Liver (tissue), 9 donors: ENCODE data around the gene PNLIPRP3. TPM values are rescaled to one million over a fixed set of nuclear protein-coding genes. Genes with fewer than 3 reads are reported as not detected.

Experiments used
- DNase-seq: peaks from one replicate; pipeline ENCODE4 v3.0.0-alpha.2; 2017; ENCODE audit warnings: low spot score
- H3K27ac ChIP-seq, 2 donors: one replicate each; pipeline ENCODE4 v1.7.0; 2013; ENCODE audit warnings: inconsistent platforms in 2 of 2, low read length in 2 of 2, control low read depth in 1 of 2, low read depth in 1 of 2, mild to moderate bottlenecking in 1 of 2
- H3K27me3 ChIP-seq, 4 donors: one replicate each; pipeline versions ENCODE4 v1.6.1 to v1.7.0; 2013; ENCODE audit warnings: low read length in 3 of 4, inconsistent platforms in 1 of 4, mild to moderate bottlenecking in 1 of 4, moderate library complexity in 1 of 4; ENCODE audit not compliant: control insufficient read depth in 4 of 4, insufficient read depth in 4 of 4
- H3K36me3 ChIP-seq, 4 donors: one replicate each; pipeline versions ENCODE4 v1.6.1 to v1.7.0; 2013; ENCODE audit warnings: low read length in 3 of 4, mild to moderate bottlenecking in 3 of 4, low read depth in 1 of 4, moderate library complexity in 1 of 4; ENCODE audit not compliant: control insufficient read depth in 4 of 4, insufficient read depth in 3 of 4
- H3K4me1 ChIP-seq, 4 donors: one replicate each; pipeline versions ENCODE4 v1.6.1 to v1.7.0; 2013; ENCODE audit warnings: low read length in 3 of 4, mild to moderate bottlenecking in 3 of 4, moderate library complexity in 1 of 4; ENCODE audit not compliant: control insufficient read depth in 4 of 4, insufficient read depth in 4 of 4
- H3K4me3 ChIP-seq, 3 donors: one replicate each; pipeline versions ENCODE4 v1.6.1 to v1.7.0; 2013; ENCODE audit warnings: low read length in 3 of 3, control low read depth in 1 of 3, low read depth in 1 of 3, mild to moderate bottlenecking in 1 of 3
- H3K9ac ChIP-seq, 2 donors: one replicate each; pipeline ENCODE4 v1.7.0; 2013; ENCODE audit warnings: low read length in 2 of 2, mild to moderate bottlenecking in 2 of 2, moderate library complexity in 2 of 2, control low read depth in 1 of 2, low read depth in 1 of 2
- H3K9me3 ChIP-seq, 4 donors: one replicate each; pipeline versions ENCODE4 v1.6.1 to v1.7.0; 2013; ENCODE audit warnings: low read length in 3 of 4; ENCODE audit not compliant: control insufficient read depth in 4 of 4
- CTCF ChIP-seq: fragments of 150-350 bp; IDR thresholded peaks from 2 replicates; pipeline ENCODE4 v1.5.1; 2017; ENCODE audit warnings: improper control_type of control experiment, low read depth, low read length; ENCODE audit not compliant: missing input control
- EGR1 ChIP-seq, 2 donors: IDR thresholded peaks; 2 replicates each; pipeline ENCODE4 v1.6.1; 2016 to 2018; ENCODE audit warnings: antibody characterized with exemption in 2 of 2, low read depth in 2 of 2
- FOXA1 ChIP-seq: IDR thresholded peaks from 2 replicates; pipeline ENCODE4 v1.6.1; 2016; ENCODE audit warnings: antibody characterized with exemption
- FOXA2 ChIP-seq: IDR thresholded peaks from 2 replicates; pipeline ENCODE4 v1.6.1; 2016; ENCODE audit warnings: antibody characterized with exemption
- GABPA ChIP-seq, 2 donors: IDR thresholded peaks in 1 of 2; conservative IDR thresholded peaks in 1 of 2; 2 replicates each; pipeline ENCODE4 v1.6.1; 2016; ENCODE audit warnings: antibody characterized with exemption in 2 of 2, mild to moderate bottlenecking in 1 of 2, moderate library complexity in 1 of 2
- HNF4A ChIP-seq, 2 donors: conservative IDR thresholded peaks; 2 replicates each; pipeline ENCODE4 v1.6.1; 2016; ENCODE audit warnings: antibody characterized with exemption in 2 of 2, mild to moderate bottlenecking in 2 of 2
- HNF4G ChIP-seq: IDR thresholded peaks from 2 replicates; pipeline ENCODE4 v1.6.1; 2016; ENCODE audit warnings: antibody characterized with exemption
- JUND ChIP-seq, 2 donors: IDR thresholded peaks; 2 replicates each; pipeline ENCODE4 v1.6.1; 2016; ENCODE audit warnings: antibody characterized with exemption in 2 of 2
- MAX ChIP-seq: IDR thresholded peaks from 2 replicates; pipeline ENCODE4 v1.6.1; 2016; ENCODE audit warnings: antibody characterized with exemption
- NR2F2 ChIP-seq: IDR thresholded peaks from 2 replicates; pipeline ENCODE4 v1.6.1; 2016; ENCODE audit warnings: antibody characterized with exemption
- RAD21 ChIP-seq, 2 donors: IDR thresholded peaks; 2 replicates each; pipeline ENCODE4 v1.6.1; 2016; ENCODE audit warnings: antibody characterized with exemption in 2 of 2, mild to moderate bottlenecking in 2 of 2
- REST ChIP-seq: IDR thresholded peaks from 2 replicates; pipeline ENCODE4 v1.6.1; 2016; ENCODE audit warnings: antibody characterized with exemption, mild to moderate bottlenecking
- RXRA ChIP-seq, 2 donors: IDR thresholded peaks; 2 replicates each; pipeline ENCODE4 v1.6.1; 2017 to 2018; ENCODE audit warnings: antibody characterized with exemption in 2 of 2, mild to moderate bottlenecking in 1 of 2
- YY1 ChIP-seq: IDR thresholded peaks from 2 replicates; pipeline ENCODE4 v1.6.1; 2016; ENCODE audit warnings: antibody characterized with exemption, mild to moderate bottlenecking
- ZBTB33 ChIP-seq: IDR thresholded peaks from 2 replicates; pipeline ENCODE4 v1.6.1; 2016; ENCODE audit warnings: antibody characterized with exemption
- WGBS: extraction: QIAGEN DNeasy Blood & Tissue Kit; methylation state at CpG from one replicate; pipeline ENCODE4 v1.1.7; 2013; 5-methylcytosine and 5-hydroxymethylcytosine counted together
- polyA plus RNA-seq, 2 donors: library from polyadenylated mRNA; stranded (reverse) in 1 of 2; unstranded in 1 of 2; fragments of 200-250 nt in 1 of 2; fragments of >200 nt in 1 of 2; fragmentation: Nextera tagmentation in 1 of 2; extraction: Ambion mirVana in 1 of 2; gene quantifications; one replicate each; pipeline versions ENCODE4 v1.2.1 to v1.2.3, GENCODE V29; 2013 to 2015
- total RNA-seq, 2 donors: library from RNA; depleted of rRNA; stranded (reverse); fragments of >200 nt; gene quantifications; one replicate each; pipeline ENCODE4 v1.2.3, GENCODE V29; 2014
- donor health status: healthy.
- donor health status: healthy.
- donor health status: healthy.
- donor health status: healthy.
- donor health status: healthy.

The PNLIPRP3 gene
- total and polyA plus RNA-seq, 4 donors = not detected

- TF ChIP-seq RXRA (IDR thresholded peaks at IDR 0.05) (no peak), JUND (IDR thresholded peaks at IDR 0.05) (peak in 1 of 2 donors; percentile 39)
Observed at GRCh38 chr10:116444527-116445142, 17.0 kb downstream of the PNLIPRP3 start (continued).

GRCh38 chr10:116450861-116451260, 23.2 kb downstream of the PNLIPRP3 start:
- Histone ChIP-seq H3K4me1 (no peaks in the 10 kb centered on the region), H3K4me3 (no peak overlapping the region), H3K36me3 (no peaks in the 10 kb centered on the region), H3K27me3 (no peaks in the 10 kb centered on the region), H3K9me3 (no peaks in the 10 kb centered on the region), H3K27ac (no peak overlapping the region), H3K9ac (no peak overlapping the region)
- no peak for DNase-seq
- 67% methylated on average over 2 of the region's 2 CpGs for WGBS
- no peak for TF ChIP-seq FOXA2
- TF ChIP-seq RAD21 (IDR thresholded peaks at IDR 0.05) = no peak
- no peak for TF ChIP-seq MAX
- no peak for TF ChIP-seq ZBTB33
- TF ChIP-seq RXRA (IDR thresholded peaks at IDR 0.05) = no peak
- no peak for TF ChIP-seq FOXA1
- TF ChIP-seq CTCF = no peak
- TF ChIP-seq EGR1 (IDR thresholded peaks at IDR 0.05; ENCODE audit: low read depth in 2 of 2) = no peak
- TF ChIP-seq JUND (IDR thresholded peaks at IDR 0.05) = no peak
- no peak for TF ChIP-seq HNF4G
- no peak for TF ChIP-seq REST

- 1% methylated on average over 1 of the region's 1 CpG for WGBS
- Histone ChIP-seq H3K9me3 (no peaks in the 10 kb centered on the region), H3K9ac (no peak overlapping the region), H3K27me3 (no peaks in the 10 kb centered on the region), H3K36me3 (no peaks in the 10 kb centered on the region), H3K4me1 (no peaks in the 10 kb centered on the region), H3K27ac (no peak overlapping the region), H3K4me3 (no peak overlapping the region)
- DNase-seq = no peak
- TF ChIP-seq REST (no peak), NR2F2 (no peak), HNF4G (no peak), FOXA1 (no peak), FOXA2 (no peak), RAD21 (IDR thresholded peaks at IDR 0.05) (no peak), RXRA (IDR thresholded peaks at IDR 0.05) (no peak), GABPA (IDR thresholded peaks at IDR 0.05 in 1 of 2, conservative IDR thresholded peaks at IDR 0.05 in 1 of 2) (no peak), HNF4A (conservative IDR thresholded peaks at IDR 0.05) (no peak), YY1 (no peak), MAX (no peak)
Observed at GRCh38 chr10:116451711-116452337, 24.2 kb downstream of the PNLIPRP3 start.
